Lower leg skin (tissue), 3 donors: ENCODE results near the gene LHB.

ENCODE experiments used
- POLR2A ChIP-seq, 2 donors: fragments of 450-650 bp; IDR thresholded peaks; one replicate each; pipeline ENCODE4 v1.6.1; 2016 to 2017; ENCODE audit warnings: antibody characterized with exemption in 2 of 2, mild to moderate bottlenecking in 1 of 2, moderate library complexity in 1 of 2
- TF ChIP-seq, protein P1 (sequence below), 3 donors: fragments of 450-650 bp; IDR thresholded peaks; one replicate each; pipeline ENCODE4 v1.5.1; 2016; ENCODE audit warnings: antibody characterized with exemption in 3 of 3, mild to moderate bottlenecking in 3 of 3, moderate library complexity in 2 of 3

DNA sequence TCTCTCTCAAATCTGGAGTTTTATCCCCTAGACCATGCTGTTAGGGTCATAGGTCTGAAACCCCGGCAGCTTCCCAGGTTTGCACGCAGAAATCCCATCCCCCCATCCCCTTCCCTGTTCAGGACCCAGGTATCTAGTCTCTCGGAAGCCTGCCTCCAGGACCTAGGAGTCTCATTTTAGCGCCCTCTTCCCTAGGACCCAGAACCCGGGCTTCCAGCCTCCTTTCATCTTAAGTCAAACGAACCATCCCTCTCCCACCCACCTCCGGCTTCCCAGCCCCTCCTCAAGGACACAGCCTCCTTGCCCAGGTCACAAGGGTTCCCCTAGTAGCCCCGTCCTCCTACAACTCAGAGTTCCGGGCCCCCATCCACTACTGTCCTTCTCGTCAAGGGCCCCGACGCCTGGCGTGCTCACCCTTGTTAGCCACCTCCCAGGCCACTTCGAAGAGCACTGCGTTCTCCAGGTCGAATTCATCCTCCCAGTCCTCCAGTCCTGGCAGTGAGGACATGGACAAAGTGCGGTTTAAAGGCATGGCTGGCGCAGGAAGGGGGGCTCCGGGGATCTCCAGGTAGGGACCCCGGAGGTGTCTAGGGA is 24.2 kb downstream of the LHB start:
- TF ChIP-seq, protein P1, sequence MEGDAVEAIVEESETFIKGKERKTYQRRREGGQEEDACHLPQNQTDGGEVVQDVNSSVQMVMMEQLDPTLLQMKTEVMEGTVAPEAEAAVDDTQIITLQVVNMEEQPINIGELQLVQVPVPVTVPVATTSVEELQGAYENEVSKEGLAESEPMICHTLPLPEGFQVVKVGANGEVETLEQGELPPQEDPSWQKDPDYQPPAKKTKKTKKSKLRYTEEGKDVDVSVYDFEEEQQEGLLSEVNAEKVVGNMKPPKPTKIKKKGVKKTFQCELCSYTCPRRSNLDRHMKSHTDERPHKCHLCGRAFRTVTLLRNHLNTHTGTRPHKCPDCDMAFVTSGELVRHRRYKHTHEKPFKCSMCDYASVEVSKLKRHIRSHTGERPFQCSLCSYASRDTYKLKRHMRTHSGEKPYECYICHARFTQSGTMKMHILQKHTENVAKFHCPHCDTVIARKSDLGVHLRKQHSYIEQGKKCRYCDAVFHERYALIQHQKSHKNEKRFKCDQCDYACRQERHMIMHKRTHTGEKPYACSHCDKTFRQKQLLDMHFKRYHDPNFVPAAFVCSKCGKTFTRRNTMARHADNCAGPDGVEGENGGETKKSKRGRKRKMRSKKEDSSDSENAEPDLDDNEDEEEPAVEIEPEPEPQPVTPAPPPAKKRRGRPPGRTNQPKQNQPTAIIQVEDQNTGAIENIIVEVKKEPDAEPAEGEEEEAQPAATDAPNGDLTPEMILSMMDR (IDR thresholded peaks at IDR 0.05): no peak
- TF ChIP-seq POLR2A (IDR thresholded peaks at IDR 0.05): no peak
